Astrocyte of the cerebellum (primary cell): ENCODE results near the gene ARHGAP15.

ENCODE experiments used
- DNase-seq: peaks from one replicate; pipeline ENCODE4 v3.0.0-alpha.2; 2011; ENCODE audit warnings: low read depth
- H3K4me3 ChIP-seq: 2 replicates; pipeline ENCODE4 v1.5.1; 2011; ENCODE audit warnings: mild to moderate bottlenecking, low read depth, low read length, moderate library complexity
- CTCF ChIP-seq: IDR thresholded peaks from 2 replicates; pipeline ENCODE4 v1.5.1; 2012; ENCODE audit warnings: low read length, low read depth, moderate library complexity, mild to moderate bottlenecking; ENCODE audit errors: missing control alignments
- in situ Hi-C: cut with HindIII; loops from 2 replicates; pipeline ENCODE4 v1.10.0; 2017; ENCODE audit warnings: low sequenced_read_pairs

The ARHGAP15 gene

GRCh38 chr2:143594745-143595144 lies 465.5 kb downstream of the ARHGAP15 start:
- in situ Hi-C loops: no loop called here
- no peak for TF ChIP-seq CTCF
- no peak overlapping the region for H3K4me3 ChIP-seq
- no peak for DNase-seq

- no peak for DNase-seq
- in situ Hi-C loops: no loop called here
- no peak overlapping the region for H3K4me3 ChIP-seq
- no peak for TF ChIP-seq CTCF
Measured at GRCh38 chr2:143600116-143600515, 470.9 kb downstream of the ARHGAP15 start.

DNA sequence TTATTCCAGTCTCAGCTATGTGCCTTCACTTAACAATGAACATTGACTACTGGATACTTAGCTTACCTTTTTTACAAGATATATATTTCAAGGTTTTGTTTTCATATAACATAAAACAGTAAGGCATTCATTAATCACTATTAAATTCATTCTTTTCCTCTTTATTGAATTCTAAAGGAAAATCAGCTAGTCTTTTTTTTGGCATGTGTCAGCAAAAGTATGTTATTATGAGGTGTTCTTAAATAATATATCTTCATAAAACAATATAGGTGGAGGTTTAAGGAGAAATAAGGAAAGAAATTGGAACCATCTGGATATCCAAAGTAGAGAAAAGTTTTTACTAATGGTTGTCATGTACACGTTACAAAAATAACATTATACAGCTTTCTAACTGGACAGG lies 472.6 kb downstream of the ARHGAP15 start:
- no peak overlapping the region for H3K4me3 ChIP-seq
- in situ Hi-C loops: no loop called here
- no peak for TF ChIP-seq CTCF
- DNase-seq: no peak

DNA sequence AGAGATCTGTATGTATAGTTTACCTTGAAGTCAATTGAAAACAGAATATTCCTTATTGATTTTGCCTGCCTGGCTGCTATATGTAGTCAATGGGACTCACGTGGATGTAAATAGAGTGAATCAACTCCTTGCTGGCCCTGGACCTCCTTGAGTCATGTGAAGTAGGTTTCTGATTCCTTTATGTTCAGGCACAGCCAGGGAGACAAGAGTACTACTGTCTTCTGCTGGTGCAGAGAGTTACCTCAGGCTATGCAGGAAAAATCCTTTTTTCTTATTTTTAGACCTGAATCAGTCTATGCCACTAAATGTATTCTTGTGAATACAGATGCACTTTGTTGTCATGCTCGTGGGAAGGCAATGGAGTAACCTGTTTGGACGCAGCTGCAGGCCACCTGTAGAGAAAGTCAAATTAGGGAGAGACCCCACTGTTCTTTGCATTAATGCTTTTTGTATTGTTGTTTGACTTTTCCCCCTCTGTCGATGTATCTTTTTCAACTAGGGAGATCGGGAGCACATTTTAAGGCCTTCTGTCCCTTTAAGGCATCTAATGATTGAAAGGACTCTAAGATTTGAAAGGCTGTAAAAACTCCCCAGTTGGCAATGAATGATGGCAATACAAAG lies 473.9 kb downstream of the ARHGAP15 start:
- H3K4me3 ChIP-seq: no peak overlapping the region
- in situ Hi-C loops: no loop called here
- no peak for TF ChIP-seq CTCF
- DNase-seq: no peak

GRCh38 chr2:143603846-143604565 lies 474.8 kb downstream of the ARHGAP15 start:
- DNase-seq: no peak
- TF ChIP-seq CTCF: no peak
- in situ Hi-C loops: no loop called here
- H3K4me3 ChIP-seq: no peak overlapping the region

DNA sequence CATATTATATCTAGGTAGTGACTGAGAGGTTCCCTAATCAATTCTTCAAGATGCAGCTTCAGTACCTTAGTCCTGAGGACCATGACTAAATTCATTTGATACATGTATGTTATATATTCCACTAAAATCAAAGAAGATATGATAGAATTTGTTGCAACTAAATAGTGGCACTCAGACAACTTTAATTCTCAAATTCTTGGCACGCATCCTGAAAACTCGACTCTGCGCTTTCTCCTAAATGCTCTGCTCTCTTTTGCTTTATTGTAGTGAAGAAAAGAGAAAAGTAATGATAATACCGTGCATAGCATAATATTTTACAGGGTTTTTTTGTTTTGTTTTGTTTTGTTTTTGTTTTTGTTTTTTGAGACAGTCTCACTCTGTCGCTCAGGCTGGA lies 475.3 kb downstream of the ARHGAP15 start:
- DNase-seq: no peak
- in situ Hi-C loops: no loop called here
- H3K4me3 ChIP-seq: no peak overlapping the region
- no peak for TF ChIP-seq CTCF
